Fibroblast of villous mesenchyme (primary cell): ENCODE measurements around the gene SMCO3. TPM values are rescaled to one million over a fixed set of nuclear protein-coding genes. Genes with fewer than 3 reads are reported as not detected.

Experiments used
- DNase-seq: peaks from one replicate; pipeline ENCODE4 v3.0.0-alpha.2; 2010; ENCODE audit warnings: low read depth
- H3K4me3 ChIP-seq: 2 replicates; pipeline ENCODE4 v1.5.1; 2011; ENCODE audit warnings: low read depth, mild to moderate bottlenecking, low read length
- total RNA-seq: library from RNA; depleted of rRNA; stranded (reverse); fragments of >200 nt; gene quantifications from 2 replicates; pipeline ENCODE4 v1.2.3, GENCODE V29; 2012
- TF ChIP-seq, protein P1 (sequence below): IDR thresholded peaks from 2 replicates; pipeline ENCODE4 v1.5.1; 2012; ENCODE audit warnings: low read depth, mild to moderate bottlenecking, low read length; ENCODE audit not compliant: insufficient read depth

SMCO3 gene
- total RNA-seq, 1 donor, result under 0.01 TPM

DNA sequence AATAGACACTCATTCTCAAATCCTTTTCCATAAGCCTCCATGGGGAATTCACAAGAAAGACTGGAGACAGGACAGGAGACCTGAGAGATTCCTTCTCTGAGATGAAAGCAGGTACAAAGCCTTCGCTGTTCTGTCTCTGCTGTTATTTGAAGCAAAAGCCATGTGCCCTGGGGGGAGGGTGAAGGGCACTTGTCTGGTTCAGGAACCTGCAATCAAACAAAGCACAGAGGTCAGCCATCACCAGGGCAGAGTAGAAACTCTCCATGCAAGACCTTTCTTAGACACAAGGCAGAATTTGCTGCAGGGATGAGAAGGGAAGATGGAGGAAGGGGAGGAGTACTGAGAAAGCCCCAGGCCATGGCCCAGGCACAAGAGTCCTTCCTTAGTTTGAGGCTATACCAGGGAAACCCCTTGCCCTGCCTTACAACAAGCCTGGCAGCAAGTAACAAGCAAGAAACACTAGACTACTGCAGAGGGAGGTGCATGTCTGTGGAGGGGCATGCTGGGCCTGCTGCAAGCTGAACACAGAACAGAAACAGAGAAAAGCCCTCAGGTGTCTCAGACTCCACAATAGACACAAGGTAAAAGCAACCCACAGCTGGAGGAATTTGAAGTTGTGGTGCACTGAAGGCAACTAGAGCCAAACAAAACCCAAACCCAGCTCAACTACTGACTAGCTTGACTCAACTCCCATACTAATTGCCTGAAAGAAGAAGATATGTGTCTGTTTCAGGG, 37.1 kb upstream of the SMCO3 start:
- DNase-seq, result no peak
- TF ChIP-seq, protein P1, sequence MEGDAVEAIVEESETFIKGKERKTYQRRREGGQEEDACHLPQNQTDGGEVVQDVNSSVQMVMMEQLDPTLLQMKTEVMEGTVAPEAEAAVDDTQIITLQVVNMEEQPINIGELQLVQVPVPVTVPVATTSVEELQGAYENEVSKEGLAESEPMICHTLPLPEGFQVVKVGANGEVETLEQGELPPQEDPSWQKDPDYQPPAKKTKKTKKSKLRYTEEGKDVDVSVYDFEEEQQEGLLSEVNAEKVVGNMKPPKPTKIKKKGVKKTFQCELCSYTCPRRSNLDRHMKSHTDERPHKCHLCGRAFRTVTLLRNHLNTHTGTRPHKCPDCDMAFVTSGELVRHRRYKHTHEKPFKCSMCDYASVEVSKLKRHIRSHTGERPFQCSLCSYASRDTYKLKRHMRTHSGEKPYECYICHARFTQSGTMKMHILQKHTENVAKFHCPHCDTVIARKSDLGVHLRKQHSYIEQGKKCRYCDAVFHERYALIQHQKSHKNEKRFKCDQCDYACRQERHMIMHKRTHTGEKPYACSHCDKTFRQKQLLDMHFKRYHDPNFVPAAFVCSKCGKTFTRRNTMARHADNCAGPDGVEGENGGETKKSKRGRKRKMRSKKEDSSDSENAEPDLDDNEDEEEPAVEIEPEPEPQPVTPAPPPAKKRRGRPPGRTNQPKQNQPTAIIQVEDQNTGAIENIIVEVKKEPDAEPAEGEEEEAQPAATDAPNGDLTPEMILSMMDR, result no peak
- H3K4me3 ChIP-seq, result no peak overlapping the region

DNA sequence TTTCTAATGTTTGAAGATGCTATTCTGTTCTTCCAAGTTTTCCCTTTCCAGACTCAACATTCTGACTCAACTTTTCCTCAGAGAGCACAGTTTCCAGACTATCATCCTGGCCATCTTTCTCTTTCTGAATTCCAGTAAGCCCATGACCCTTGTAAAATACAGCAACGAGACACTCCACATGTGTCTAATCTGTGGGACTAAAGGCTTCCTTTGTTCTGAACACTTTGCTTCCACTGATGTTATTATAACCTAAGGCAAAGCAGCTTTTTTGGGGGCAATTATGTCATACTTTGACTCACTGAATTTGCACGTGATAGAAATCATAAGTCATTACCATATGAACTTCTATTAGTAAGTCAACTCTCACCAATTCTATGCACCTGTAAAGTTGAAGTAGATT, 35.7 kb upstream of the SMCO3 start:
- DNase-seq, result peak; percentile 76
- TF ChIP-seq, protein P1, result no peak
- no peak overlapping the region for H3K4me3 ChIP-seq

DNA sequence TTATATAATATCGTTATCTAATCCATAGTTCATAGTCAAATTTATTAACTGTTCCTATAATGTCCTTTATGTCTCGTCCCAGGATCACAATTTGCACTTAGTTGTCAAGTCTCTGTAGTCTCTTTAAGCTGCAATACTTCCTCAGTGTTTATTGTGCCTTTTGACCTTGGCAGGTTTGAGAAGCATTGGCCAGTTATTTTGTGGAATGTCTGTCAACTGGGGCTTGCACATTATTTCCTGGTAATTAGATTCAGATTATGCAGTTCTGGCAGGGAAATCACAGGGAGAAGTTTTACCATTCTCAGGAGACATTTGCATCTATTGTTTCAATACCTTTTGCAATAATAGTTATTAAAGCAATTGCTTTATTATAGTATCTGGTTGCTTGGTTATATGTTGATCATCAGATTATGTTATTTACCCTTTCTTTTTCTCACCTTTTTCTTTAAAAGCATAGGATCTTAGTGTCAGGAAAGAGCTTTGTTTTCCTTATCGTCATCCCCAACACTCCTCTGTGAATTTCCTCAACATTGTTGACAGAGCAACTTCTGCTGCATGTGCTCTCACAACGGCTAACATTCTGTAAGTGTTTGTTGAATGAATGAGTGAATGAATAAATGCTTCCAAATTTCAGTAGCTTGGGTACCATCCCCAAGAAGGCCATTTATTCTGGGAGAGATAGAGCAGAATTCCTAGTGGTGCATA, 33.0 kb upstream of the SMCO3 start:
- TF ChIP-seq, protein P1, result no peak
- no peak overlapping the region for H3K4me3 ChIP-seq
- DNase-seq, result no peak

DNA sequence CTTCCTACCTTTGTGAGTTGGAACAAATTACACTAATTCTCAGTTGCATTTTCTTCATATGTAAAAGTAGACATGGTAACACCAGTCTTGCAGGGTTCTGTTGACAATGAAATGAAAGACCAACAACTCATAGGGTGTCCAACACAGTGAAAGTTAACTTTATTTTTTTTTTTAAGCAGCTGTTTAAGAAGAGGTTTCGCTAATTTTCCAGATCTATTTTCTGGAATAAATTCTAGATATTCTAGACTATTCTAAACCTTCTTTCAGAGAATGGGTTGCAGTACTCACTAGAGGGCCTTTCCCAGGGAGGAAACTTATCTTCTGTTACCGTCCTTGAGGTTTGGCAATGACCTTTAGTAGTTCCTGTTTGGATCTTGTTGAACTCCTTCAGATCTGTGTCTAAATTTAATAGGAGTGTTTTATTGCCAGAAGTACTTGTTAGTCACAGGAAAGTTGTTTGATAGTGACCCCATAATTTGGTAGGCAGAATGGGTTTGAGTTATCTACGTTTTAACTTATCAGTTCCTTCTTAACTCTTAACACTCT, 32.1 kb upstream of the SMCO3 start:
- peak; percentile 28 for DNase-seq
- H3K4me3 ChIP-seq, result no peak overlapping the region
- TF ChIP-seq, protein P1, result no peak

DNA sequence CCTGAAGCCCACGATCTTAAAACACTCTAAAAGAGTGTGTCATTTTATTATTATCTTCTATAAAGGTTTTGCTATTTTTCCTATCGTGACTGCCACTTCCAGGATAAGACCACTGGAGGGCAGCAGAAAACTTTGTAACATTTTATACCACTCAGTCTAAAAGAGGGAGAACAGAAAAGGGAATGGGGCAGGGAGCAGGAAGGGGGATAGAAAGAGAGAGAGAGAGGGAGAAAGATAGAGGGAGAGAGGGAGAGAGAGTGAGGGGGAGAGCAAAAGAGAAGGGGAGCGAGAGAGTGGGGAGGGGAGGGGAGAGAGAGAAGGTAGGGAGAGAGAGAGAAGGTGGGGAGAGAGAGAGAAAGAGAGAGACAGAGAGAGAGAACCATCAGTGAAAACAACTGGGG, 31.4 kb upstream of the SMCO3 start:
- TF ChIP-seq, protein P1, result peak; percentile 82
- no peak overlapping the region for H3K4me3 ChIP-seq
- DNase-seq, result peak; percentile 71

DNA sequence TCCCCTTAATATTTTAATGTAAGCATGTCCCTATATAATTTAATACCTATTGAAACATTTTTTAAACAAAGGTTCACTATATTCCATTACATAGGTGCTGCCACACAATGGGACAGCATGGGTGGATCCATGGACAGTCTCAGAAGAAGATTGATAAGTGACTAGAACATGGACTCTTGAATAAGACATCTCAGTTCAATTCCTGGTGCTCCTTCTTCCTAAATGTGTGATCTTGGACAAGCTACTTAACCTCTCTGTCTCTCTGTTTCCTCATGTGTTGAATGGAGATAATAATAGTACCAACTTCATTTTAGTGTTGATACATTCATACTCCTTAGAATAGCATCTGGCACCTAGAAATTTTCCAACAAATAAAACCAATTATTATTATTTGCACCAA, 30.4 kb upstream of the SMCO3 start:
- H3K4me3 ChIP-seq, result no peak overlapping the region
- TF ChIP-seq, protein P1, result no peak
- DNase-seq, result no peak
